Gastroesophageal sphincter (tissue), 4 donors: ENCODE measurements around the gene LMCD1. TPM values are rescaled to one million over a fixed set of nuclear protein-coding genes. Genes with fewer than 3 reads are reported as not detected.

ENCODE experiments used
- ATAC-seq: fragments of 150-250 bp; one replicate; pipeline ENCODE4 v1.9.1; 2016; ENCODE audit warnings: mild to moderate bottlenecking, moderate library complexity
- H3K27ac ChIP-seq, 4 donors: fragments of 200-600 bp; sonication (generic) in 3 of 4; 1 replicate in 3 of 4; 2 replicates in 1 of 4; pipeline ENCODE4 v1.5.1; 2016 to 2019
- H3K27me3 ChIP-seq: fragments of 200-600 bp; sonication (generic); one replicate; pipeline ENCODE4 v1.5.1; 2019
- H3K36me3 ChIP-seq, 2 donors: fragments of 200-600 bp; sonication (generic); one replicate each; pipeline ENCODE4 v1.5.1; 2019; ENCODE audit warnings: control low read depth in 1 of 2
- H3K4me1 ChIP-seq, 3 donors: fragments of 200-600 bp; sonication (generic); 1 replicate in 2 of 3; 2 replicates in 1 of 3; pipeline ENCODE4 v1.5.1; 2016 to 2019; ENCODE audit warnings: control low read depth in 2 of 3
- H3K4me3 ChIP-seq, 2 donors: fragments of 200-600 bp; sonication (generic); one replicate each; pipeline ENCODE4 v1.5.1; 2019; ENCODE audit warnings: mild to moderate bottlenecking in 1 of 2, moderate library complexity in 1 of 2
- H3K9me3 ChIP-seq, 3 donors: fragments of 200-600 bp; sonication (generic); one replicate each; pipeline ENCODE4 v1.5.1; 2017 to 2019; ENCODE audit warnings: control low read depth in 2 of 3
- CTCF ChIP-seq, 4 experiments: fragments of 200-600 bp in 2 of 4; fragments of 450-650 bp in 2 of 4; sonication (generic) in 1 of 4; IDR thresholded peaks; one replicate each; pipeline ENCODE4 v1.5.1; 2017 to 2019; ENCODE audit warnings: antibody characterized with exemption in 4 of 4, mild to moderate bottlenecking in 2 of 4, moderate library complexity in 2 of 4
- EP300 ChIP-seq: sonication (generic); formaldehyde crosslinking; IDR thresholded peaks from one replicate; pipeline ENCODE4 v1.6.1; 2017; ENCODE audit warnings: antibody characterized with exemption, mild to moderate bottlenecking
- POLR2A ChIP-seq, 2 donors: fragments of 450-650 bp; IDR thresholded peaks; one replicate each; pipeline ENCODE4 v1.6.1; 2017; ENCODE audit warnings: antibody characterized with exemption in 2 of 2, mild to moderate bottlenecking in 2 of 2, moderate library complexity in 1 of 2
- POLR2AphosphoS5 ChIP-seq: sonication (generic); formaldehyde crosslinking; IDR thresholded peaks from one replicate; pipeline ENCODE4 v1.6.1; 2017; ENCODE audit warnings: antibody characterized with exemption
- WGBS, 2 donors: methylation state at CpG; one replicate each; pipeline ENCODE4 v1.1.5; 2018; ENCODE audit warnings: low coverage in 1 of 2; 5-methylcytosine and 5-hydroxymethylcytosine counted together
- total RNA-seq, 4 donors: library from RNA; depleted of rRNA; stranded (reverse); fragments of >200 nt; gene quantifications; one replicate each; pipeline ENCODE4 v1.1.0, GENCODE V29; 2016

LMCD1 gene
- total RNA-seq, 4 donors from 2014 or later: 17.6 to 318 (median 136) TPM

DNA sequence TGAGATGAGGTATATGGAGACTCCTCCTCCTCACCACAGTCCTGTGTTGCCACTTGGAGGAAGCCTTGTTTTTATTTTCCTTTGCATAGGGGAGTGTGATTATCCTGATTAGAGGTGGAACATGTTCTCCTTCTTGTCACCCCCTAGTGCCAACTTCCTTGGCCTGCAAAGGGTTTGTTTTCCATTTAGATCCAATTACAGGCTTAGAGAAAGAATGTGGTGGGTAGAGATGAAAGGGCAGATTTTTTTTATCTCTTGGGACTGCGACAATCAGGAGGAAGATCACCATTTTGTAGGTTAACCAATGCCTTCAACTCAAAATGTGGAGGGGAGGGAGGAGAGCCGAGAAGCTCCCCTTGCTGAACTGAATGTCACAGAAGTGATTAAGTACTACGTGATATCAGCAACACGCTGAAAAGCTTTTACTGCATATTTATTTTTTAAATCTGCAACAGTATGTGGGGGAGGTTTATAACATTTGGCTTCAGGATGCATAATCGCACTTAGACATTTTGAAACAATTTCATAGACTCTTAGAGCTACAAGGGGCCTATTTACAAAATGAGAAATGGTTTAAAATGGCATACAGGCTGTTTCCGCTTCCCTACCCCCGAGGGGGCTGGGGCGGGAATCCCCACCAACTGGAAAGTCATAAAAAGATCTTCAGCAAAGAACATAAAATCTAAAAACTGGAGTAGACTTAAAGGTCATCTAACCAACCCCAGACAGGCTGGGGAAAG, 2.4 kb downstream of the LMCD1 start:
- WGBS, 2 donors: 30 to 80% methylated on average over 7 to 8 of the region's 8 CpGs
- no peak for ATAC-seq
- peaks cover 0 to 59% (median 3%) of the 10 kb centered on the region in 3 donors for H3K4me1 ChIP-seq
- H3K27ac ChIP-seq: peak overlapping the region in 3 of 4 donors; percentile 61 to 79 (median 71)
- no peak for TF ChIP-seq CTCF (IDR thresholded peaks at IDR 0.05)
- peak; percentile 10 for TF ChIP-seq POLR2AphosphoS5
- peak overlapping the region in 1 of 2 donors; percentile 43 for H3K4me3 ChIP-seq
- no peaks in the 10 kb centered on the region for H3K27me3 ChIP-seq
- no peaks in the 10 kb centered on the region for H3K36me3 ChIP-seq
- no peaks in the 10 kb centered on the region for H3K9me3 ChIP-seq

DNA sequence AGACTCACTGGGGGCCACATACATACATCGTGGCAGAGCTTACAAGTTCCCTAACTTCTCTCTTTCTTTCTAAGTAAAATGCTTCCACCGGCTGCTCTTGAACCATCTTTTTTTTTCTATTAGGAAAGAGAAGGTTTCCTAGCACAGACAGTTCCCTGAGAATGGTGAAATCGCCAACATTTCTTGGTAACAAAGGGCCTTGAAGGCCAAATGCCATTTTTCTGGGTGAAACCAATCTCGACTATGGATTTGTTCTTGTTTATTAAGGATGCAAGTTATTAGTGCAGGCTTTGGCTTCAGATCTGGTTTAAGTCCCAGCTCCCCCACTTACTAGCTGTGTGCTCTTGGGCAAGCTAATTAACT, 3.0 kb downstream of the LMCD1 start:
- TF ChIP-seq EP300: no peak
- Histone ChIP-seq H3K27me3 (no peaks in the 10 kb centered on the region), H3K36me3 (no peaks in the 10 kb centered on the region), H3K4me3 (peak overlapping the region in 1 of 2 donors; percentile 43), H3K9me3 (no peaks in the 10 kb centered on the region), H3K27ac (peak overlapping the region in 3 of 4 donors; percentile 61 to 79 (median 71)), H3K4me1 (peaks cover 0 to 59% (median 3%) of the 10 kb centered on the region in 3 donors)
- WGBS, 2 donors: 61 to 67% methylated on average over 3 to 4 of the region's 4 CpGs
- ATAC-seq: no peak

- no peaks in the 10 kb centered on the region for H3K27me3 ChIP-seq
- peak overlapping the region in 3 of 4 donors; percentile 16 to 39 (median 33) for H3K27ac ChIP-seq
- TF ChIP-seq EP300 (no peak), POLR2AphosphoS5 (no peak), CTCF (IDR thresholded peaks at IDR 0.05) (no peak), POLR2A (IDR thresholded peaks at IDR 0.05) (no peak)
- ATAC-seq: no peak
- H3K4me1 ChIP-seq: peaks cover 0 to 52% (median under 1%) of the 10 kb centered on the region in 3 donors
- no peaks in the 10 kb centered on the region for H3K36me3 ChIP-seq
- peak overlapping the region in 1 of 2 donors; percentile 14 for H3K4me3 ChIP-seq
- 19 to 25% methylated on average over 3 of the region's 3 CpGs for WGBS, 2 donors
- no peaks in the 10 kb centered on the region for H3K9me3 ChIP-seq
These were observed 4.0 kb downstream of the LMCD1 start for GRCh38 chr3:8505621-8506020.

DNA sequence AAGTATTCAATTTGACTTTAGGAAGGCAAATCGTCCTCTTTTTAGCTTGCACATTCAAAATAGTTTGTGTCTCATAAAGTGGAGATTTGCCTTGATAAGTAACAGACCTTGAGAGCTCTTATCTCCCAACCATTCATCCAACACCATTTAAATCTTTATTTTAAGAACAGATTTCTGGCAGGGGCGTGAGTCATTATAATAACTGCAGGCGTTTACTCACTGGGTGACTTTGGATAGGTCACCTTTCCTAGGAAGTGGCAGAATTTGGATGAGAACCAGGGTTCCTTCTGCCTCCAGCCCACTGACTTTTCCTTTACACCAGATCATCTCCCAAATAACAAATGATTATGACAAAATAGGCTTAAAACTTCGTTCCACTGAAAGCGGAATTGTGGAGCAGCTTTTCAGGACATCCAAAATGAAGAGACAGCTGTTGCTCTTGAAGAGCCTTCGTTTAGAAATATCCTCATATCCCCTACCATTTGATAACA, 5.0 kb downstream of the LMCD1 start:
- no peaks in the 10 kb centered on the region for H3K27me3 ChIP-seq
- H3K36me3 ChIP-seq: no peaks in the 10 kb centered on the region
- ATAC-seq: no peak
- WGBS, 2 donors: 28 to 35% methylated on average over 6 of the region's 6 CpGs
- H3K4me1 ChIP-seq: peaks cover 0 to 43% (median 0%) of the 10 kb centered on the region in 3 donors
- no peaks in the 10 kb centered on the region for H3K9me3 ChIP-seq
- H3K27ac ChIP-seq: peak overlapping the region in 3 of 4 donors; percentile 16 to 39 (median 33)
- H3K4me3 ChIP-seq: no peak overlapping the region
- TF ChIP-seq POLR2A (IDR thresholded peaks at IDR 0.05): no peak
- peak; percentile 36 for TF ChIP-seq POLR2AphosphoS5

GRCh38 chr3:8507496-8507895, 5.9 kb downstream of the LMCD1 start:
- H3K4me1 ChIP-seq: peaks cover 0 to 37% (median 0%) of the 10 kb centered on the region in 3 donors
- H3K9me3 ChIP-seq: no peaks in the 10 kb centered on the region
- H3K4me3 ChIP-seq: no peak overlapping the region
- TF ChIP-seq CTCF (IDR thresholded peaks at IDR 0.05): no peak
- no peak for TF ChIP-seq EP300
- TF ChIP-seq POLR2AphosphoS5: no peak
- no peak for TF ChIP-seq POLR2A (IDR thresholded peaks at IDR 0.05)
- H3K27ac ChIP-seq: no peak overlapping the region
- ATAC-seq: no peak
- no peaks in the 10 kb centered on the region for H3K27me3 ChIP-seq
- H3K36me3 ChIP-seq: no peaks in the 10 kb centered on the region
- WGBS, 2 donors: 64 to 95% methylated on average over 3 of the region's 3 CpGs

GRCh38 chr3:8509961-8510360, 8.3 kb downstream of the LMCD1 start:
- WGBS, 2 donors: 61% methylated on average over 4 of the region's 6 CpGs; no CpG with 5 or more reads in 1 of the 2 donors
- ATAC-seq: peak; percentile 4
- H3K4me1 ChIP-seq: peaks cover 0 to 18% (median 0%) of the 10 kb centered on the region in 3 donors
- no peaks in the 10 kb centered on the region for H3K36me3 ChIP-seq
- TF ChIP-seq POLR2A (IDR thresholded peaks at IDR 0.05): no peak
- TF ChIP-seq CTCF (IDR thresholded peaks at IDR 0.05): no peak
- TF ChIP-seq POLR2AphosphoS5: no peak
- no peak for TF ChIP-seq EP300
- H3K27me3 ChIP-seq: no peaks in the 10 kb centered on the region
- H3K4me3 ChIP-seq: no peak overlapping the region
- H3K27ac ChIP-seq: no peak overlapping the region
- H3K9me3 ChIP-seq: no peaks in the 10 kb centered on the region
